GM18520 (cell line): ENCODE measurements around the gene ZDHHC18.
"Not testable (repeated sequence)": the region's sequence is repeated elsewhere in the genome, so short reads cannot be mapped to it uniquely, and the experiment has no call there.

ENCODE experiments used
- ATAC-seq: cut with Tn5 transposase; IDR thresholded peaks from one replicate; pipeline ENCODE4 v1.9.1; 2021; ENCODE audit not compliant: unreplicated experiment

ZDHHC18 gene

DNA sequence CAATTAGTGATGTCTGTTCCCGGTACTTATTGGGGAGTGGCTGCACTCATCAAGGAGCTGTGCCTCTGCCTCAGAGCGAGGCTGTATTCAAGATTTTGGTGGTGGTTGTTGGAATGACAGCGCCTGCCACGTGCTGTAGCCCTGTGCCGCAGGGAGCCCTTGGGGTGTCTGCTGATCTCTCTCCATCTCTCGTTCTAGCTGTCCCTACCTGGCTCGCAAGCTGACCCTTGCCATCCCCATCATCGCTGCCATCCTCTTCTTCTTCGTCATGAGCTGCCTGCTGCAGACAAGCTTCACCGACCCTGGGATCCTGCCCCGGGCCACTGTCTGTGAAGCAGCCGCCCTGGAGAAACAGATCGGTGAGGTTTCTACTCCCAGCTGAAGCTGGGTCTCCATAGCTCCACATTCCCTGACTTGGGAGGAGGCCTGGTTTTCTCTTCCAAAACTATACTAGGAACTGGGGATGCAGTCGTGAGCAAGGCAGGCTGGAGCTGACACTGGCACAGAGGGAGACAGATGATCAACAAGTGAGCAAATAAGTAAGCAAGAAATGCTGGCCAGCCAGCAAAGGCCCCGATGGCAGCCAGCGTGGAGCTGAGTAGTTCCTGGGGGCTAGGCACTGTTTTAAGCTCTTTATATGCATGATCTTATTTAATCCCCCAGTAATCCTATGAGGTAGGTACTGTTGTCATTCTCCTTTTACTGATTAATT, 5.9 kb downstream of the ZDHHC18 start:
- no peak for ATAC-seq

DNA sequence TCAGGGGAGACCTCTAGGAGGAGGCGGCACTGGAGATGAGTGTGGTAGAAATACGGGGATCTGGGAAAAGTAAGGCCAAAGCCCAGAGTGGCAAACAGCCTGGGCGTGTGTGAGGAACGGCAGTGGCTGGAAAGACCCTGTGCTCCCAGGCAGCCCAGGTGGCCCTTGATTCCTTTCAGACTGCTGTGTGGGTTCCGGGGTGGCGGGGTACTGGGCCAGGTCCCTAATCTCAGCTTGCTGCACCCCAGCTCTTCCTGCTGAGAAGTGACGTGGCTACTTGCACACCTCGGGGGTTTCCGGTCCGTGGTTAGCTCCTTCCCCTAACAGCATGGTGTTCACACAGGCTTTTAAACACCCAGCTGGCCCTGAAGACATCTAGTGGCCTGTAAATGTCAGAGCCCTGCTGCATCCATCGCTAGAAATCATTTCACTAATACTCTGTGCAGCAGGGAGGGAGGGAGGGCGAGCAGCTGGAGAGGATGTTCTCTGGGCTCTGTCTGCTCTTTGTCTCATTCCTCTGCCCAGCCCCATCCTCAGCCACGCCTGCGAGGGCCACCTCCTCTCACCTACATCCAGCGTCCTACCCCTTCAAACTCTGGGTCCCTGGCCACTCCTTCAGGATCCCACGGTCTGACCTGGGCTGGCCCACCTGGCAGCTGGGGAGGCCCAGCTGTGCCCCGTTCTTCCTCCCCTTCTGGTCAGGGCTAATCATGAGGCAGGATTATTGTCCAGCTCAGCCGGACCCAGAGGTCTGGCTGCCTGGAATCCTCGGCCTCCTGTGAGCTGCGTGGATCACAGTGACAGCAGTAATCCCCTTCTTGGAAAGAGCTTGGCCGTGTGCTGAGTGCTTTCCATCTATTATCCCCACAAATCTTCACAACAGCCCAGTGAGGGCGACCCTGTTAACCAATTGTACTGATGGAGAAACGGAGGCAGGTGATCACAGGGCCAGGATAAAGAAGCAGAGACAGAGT, 7.2 kb downstream of the ZDHHC18 start:
- peak; percentile 65 for ATAC-seq

DNA sequence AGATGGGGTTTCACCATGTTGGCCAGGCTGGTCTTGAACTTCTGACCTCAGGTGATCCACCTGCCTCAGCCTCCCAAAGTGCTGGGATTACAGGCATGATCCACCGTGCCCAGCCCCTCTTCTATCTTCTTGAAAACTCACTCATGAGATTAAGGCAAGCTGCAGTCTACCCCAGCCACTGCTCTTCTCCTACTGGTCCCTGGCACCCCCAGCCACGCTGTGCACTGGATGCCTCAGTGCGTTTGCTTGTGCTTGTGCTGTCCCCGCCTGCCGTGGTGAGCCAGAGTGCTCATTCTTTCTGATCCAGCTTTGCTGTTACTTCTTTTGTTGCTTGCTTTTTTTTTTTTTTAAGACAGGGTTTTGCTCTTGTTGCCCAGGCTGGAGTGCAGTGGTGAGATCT, 11.2 kb downstream of the ZDHHC18 start:
- not testable (repeated sequence) for ATAC-seq

DNA sequence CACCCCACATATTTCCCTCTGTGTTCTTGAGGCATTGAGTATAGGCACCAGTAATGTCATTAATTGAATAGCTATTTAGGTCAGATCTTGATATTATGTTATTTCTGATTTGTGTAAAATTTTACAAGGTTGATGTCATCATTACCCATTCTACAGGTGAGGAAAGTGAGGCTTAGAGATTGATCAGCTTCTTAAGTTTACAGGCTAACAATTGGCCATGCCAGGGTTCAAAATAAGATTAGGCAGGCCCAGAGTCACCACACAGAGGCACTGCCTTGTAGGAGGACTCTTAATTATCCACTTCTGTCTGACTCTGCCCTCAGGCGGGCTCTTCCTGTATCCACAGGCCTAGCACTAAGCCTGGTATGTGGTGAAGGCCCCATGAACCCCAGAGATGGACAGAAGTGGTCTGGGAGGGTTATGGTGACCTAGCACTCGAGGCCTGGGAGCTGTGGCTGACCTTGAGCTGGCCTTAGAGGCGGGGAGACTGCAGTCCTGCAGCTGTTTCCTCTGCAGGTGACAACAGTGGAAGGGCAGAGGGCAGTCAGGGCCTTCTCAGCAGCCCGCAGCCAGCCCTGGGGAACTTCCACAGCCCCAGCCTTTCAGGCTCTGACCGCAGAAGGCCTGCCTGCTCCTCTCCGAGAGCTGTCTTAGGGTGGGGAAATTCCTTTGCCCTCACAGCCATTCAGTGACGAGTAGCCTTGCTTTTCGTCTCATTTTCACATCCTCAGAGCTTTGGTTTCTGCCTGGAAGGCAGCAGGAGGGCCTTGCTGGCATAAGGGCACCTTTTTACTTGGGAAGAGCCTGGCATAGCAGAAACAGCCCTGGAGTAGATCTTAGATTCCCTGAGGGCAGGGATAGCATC, 12.2 kb downstream of the ZDHHC18 start:
- peak; percentile 81 for ATAC-seq

DNA sequence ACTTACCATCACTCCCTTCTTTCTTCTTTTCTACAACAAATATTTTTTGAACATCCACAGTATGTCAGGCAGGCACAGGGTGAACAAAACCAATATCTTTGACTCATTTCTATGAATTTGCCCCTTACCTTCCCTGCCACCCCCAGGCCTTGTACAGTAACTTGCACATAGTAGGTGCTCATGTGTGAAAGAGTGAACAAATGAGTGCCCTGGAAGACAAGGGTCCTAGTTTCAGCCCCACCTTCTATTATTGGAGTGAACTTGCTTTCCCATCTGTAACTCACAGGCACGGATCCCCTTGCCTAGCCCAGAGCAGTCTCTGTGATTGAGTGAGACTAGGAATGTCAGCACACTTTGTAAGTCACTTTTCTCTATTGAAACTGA, 12.8 kb downstream of the ZDHHC18 start:
- no peak for ATAC-seq

DNA sequence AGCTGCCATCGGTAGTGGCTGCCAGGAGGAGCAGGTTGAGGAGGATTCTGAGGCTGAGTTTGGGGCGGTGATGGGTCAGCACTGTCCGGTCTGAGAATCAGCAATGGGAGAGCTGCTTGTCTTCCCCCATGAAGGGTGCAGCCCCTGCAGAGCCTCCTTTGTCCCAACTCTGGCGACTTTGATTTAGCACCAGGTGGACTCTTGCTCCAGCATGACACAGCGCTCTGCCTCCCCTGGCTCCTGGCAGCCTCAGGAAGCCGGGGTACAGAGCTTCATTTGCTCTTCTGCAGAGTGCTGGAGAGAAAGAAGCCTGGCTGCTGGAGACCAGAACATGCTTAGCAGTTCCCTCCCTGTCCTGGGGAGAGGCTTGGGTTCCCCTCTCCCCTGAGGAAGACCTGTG, 13.3 kb downstream of the ZDHHC18 start:
- no peak for ATAC-seq

DNA sequence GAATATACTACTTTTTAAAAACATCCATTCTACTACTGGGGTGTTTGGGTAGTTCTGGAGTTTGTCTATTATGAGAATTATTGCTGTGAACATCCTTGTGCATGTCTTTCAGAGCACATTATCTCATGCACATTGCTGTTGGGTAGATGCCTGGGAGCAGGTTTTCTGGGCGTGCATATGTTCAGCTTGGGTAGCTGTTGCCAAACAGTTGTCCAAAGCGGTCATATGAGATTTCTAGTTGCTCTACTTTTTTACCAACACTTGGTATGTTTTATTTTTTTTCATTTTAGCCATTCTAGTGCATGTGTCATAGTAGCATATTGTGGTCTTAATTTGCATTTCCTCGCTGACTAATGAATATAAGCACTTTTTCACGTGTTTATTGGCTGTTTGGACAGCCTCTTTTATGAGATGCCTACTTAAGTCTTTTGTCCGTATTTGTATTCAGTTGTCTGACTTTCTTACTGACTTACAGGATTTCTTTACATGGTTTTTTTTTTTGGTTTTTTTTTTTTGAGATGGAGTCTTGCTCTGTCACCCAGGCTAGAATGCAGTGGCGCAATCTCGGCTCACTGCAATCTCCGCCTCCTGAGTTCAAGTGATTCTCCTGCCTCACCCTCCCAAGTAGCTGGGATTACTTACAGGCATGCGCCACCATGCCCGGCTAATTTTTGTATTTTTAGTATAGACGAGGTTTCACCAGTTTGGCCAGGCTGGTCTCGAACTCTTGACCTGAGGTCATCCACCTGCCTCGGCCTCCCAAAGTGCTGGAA, 18.1 kb downstream of the ZDHHC18 start:
- no peak for ATAC-seq

DNA sequence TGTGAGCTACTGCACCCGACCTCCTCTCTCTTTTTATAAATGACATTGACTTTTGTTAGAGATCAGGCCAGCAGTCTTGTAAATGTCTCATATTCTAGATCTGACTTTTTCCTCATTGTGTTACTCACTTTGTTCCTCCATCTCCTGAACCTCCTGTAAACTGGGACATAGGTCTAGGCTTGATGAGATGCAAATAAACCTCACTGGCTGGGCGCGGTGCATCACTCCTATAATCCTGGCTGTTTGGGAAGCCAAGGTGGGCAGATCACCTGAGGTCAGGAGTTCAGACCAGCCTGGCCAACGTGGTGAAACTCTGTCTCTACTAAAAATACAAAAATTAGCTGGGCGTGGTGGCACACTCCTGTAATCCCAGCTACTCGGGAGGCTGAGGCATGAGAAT, 21.3 kb downstream of the ZDHHC18 start:
- ATAC-seq = not testable (repeated sequence)

DNA sequence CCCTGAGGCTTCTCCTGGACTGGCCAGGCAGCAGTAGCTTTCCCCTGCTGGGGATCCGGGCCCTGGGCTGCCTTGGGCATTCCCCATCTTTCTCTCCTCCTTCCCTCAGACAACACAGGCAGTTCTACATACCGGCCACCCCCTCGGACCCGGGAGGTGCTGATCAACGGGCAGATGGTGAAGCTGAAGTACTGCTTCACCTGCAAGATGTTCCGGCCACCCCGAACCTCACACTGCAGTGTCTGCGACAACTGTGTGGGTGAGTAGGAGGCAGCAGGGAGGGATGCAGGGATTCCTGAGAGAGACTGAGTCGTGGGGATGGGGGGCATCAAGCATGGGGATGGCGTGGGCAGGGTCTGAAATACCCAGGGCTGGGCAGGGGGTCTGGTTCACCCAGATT, 22.0 kb downstream of the ZDHHC18 start:
- no peak for ATAC-seq

DNA sequence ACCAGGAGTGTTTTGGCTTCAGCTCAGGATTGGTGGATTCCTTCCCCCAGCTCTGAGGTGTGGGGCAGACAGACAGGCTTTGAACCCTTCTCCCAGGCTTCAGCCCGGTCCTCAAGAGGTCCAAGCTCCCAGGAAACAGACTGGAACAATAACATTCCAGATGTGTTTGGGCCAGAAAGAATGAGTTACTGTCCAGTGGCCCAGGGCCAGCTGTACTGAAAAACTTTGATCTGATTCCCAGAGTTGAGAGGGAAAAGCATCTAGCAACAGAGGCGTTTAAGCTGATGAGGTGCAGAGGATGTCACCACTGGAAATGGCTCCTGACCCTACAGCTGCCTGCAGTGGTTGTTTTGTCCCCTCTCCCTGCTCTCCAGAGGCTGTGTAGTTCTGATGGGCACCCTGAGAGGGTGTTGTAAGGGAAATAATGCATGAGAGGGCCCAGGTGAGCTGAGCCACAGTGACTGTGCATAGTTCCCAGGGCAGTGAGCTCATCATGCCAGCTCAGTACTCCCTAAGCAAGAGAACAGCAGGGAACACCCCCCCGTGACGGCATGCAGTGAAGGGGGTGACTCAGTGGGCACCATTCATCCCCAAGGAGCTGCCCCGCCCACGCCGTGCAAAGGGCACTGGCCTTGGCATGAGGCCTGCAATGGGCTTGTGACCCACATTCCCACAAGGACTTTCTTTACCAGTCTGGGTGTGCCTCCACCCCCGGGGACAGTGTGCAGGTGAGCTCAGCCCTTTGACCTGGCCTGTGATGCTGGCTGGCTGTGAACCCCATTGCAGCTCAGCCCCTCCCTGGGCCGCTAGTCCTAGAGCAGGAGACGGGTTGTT, 22.7 kb downstream of the ZDHHC18 start:
- no peak for ATAC-seq

DNA sequence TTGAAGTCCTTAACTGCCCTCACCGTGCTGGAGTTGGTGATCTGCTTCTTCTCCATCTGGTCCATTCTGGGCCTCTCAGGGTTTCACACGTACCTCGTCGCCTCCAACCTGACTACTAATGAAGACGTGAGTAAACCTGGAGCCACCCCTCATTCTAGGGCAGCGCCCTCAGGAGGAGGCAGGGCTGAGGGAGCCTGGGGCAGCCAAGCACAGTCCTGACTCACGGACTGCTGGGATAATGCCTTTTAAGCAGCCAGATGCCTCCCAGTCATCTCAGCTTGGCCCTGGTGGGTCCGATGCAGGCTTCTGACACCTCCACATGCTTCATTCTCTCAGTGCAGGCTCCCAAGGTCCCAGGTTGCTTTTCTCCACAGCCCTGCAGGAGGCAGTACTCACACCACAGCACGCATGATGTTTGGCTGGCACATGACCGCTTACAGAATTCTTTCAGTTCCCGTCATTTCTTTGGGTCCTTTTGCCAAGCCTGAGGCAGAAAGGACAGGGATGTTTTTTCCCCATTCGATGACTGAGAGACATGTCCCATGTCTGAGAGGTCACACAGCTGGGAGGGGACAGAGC, 24.7 kb downstream of the ZDHHC18 start:
- no peak for ATAC-seq

DNA sequence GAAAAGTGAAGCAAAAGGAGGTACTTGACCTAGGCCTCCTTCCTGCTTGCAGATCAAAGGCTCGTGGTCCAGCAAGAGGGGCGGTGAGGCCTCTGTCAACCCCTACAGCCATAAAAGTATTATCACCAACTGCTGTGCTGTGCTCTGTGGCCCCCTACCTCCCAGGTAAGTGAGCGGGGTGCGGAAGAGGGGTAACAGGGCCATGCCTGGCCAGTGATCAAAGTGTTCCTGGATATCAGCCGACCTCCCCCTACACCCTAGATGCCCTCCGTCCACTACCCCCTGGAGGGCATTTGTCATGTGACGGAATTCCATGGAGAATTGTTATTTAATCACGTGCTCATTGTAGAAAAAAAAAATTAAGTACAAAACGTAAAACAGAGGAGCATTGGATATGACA, 26.2 kb downstream of the ZDHHC18 start:
- no peak for ATAC-seq

DNA sequence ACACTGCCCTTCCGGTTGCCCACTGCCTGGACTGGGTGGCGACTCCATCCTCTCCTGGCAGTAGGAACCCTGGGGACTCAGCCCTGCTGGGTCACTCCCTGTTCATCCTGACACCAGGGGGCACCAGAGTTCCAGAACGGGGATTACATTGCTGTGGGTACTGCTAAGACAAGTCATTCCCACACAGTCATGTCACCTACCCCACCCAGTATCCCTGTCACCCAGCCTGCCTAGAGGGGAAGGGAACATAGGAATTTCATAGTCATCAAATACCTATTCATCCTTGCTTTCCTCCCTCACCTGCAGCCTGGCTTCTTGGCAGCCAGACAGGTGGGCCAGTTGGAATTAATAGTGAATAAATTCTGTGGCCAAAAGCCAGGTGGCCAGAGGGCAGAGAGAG, 26.7 kb downstream of the ZDHHC18 start:
- no peak for ATAC-seq

DNA sequence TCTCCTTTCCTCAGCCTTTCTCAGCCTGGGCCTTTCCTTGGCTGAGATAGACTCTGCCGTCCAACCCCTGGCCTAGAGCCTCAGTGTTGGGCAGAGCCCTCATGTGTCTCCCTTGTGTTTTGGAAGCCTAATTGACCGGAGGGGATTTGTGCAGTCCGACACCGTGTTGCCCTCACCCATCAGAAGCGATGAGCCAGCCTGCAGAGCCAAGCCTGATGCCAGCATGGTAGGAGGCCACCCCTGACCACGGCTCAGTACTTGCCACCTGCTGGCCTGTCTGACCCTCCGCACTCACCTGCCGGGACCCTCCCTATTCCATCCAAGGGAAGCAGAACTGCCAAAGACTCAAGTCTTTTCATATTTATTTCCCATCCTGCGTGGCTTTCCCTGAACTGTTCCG, 27.1 kb downstream of the ZDHHC18 start:
- no peak for ATAC-seq

DNA sequence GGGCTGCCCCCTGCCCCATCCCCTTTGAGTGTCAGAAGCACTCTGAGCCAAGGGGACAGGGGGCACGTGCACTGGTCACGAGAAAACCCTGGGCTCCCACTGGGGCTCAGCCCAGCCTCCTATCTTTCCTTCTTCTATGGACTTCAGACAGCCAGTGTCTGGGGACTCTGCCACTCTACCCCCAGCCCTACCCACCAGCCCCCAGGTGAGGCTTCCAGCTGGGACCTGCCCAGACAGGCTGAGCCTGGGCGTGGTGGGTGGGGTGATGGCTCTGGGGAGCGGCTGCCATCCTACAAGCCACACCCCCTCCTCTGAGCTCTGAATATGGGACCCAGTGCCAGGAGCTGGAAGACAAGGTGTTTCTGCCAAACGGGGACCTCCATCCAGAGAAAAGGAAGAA, 28.4 kb downstream of the ZDHHC18 start:
- no peak for ATAC-seq

DNA sequence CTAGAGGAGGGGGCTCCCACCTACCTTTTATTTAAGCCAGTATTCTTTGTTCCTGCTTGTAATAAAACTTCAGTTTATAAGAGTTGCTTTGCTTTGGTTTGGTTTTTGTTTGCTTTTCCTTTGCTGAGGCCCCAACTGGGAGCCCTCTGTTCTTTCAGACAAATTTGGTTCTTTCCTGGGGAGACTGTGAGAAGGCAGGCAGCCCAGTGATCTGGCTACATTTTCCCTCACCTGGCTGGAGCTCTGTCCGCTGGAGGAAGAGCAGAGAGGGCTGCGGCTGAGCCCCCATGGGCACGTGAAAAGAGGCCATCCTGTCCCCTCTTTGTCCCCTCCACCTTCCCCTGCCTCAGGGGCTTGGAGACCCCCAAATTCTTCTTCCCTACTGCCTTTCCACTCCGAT, 29.1 kb downstream of the ZDHHC18 start:
- no peak for ATAC-seq

DNA sequence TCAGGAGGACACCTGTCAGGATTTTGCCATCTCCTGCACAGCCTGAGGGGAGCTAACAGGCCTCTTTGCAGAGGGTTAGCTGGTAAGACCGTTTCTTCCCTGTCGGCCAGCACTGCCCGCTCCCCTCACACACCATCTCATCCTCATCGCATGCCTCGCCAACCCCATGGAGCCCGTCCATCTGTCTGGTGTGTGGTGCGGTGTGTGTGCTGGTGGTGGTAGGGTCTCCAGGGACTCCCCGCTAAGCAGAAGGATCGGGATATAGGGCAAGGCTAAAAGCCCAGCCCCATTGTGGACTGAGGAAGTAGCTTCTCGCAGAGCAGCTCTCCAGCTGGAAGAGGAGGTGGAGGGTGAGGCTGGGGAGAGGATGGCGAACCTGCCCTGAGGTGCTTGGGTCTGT, 29.7 kb downstream of the ZDHHC18 start:
- ATAC-seq = no peak

DNA sequence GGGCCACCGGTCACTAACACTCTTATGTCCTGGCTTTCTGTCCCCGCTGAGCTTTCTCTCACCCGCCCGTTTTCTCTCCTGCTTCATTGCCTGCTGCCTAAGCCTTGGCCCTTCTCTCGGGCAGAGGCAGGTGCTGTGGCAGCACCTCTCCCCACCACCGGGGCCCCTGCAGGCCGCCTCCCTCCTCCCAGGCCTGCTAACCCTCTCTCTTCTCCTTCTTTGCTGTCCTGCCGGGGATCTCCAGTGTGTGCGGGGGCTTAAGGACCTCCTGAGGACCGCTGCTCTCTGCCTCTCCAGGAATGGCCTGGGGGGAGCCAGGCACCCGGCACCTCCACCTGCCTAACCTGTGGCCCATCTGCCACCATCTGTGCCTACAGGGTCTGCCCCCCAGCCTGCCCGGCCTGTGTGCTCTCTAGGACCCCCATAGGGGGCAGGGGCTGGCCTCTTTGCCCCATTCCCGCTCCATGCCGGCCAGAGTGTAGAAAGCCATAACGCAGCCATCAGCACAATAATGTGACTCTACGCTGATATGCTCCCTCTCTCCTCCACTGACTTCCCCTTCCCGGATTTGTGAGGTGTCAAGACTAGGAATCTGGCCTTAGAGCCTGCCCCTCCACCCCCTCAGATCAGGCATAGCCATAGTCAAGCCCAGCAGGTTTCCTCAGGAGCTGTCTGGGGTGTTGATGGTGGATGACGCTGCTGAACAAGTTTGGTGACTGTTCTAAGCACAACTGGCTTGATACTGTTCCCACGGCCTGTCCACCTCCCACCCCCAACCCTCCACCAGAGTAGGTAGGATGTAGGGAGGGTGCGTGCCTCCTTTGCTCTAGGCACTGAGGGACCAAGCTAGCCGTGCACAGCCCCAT, 30.3 kb downstream of the ZDHHC18 start:
- no peak for ATAC-seq
